Ishikawa (cell line): ENCODE data around the gene MTA1.
A peak's percentile ranks its signal among the peaks of the same experiment; 100 is the strongest.

Source experiments
- CEBPB ChIP-seq: IDR thresholded peaks from 2 replicates; pipeline ENCODE4 v1.6.1; 2012
- CREB1 ChIP-seq: IDR thresholded peaks from 2 replicates; pipeline ENCODE4 v1.6.1; 2012; ENCODE audit warnings: low read depth
- EGR1 ChIP-seq: IDR thresholded peaks from 2 replicates; pipeline ENCODE4 v1.6.1; 2012
- EP300 ChIP-seq: IDR thresholded peaks from 2 replicates; pipeline ENCODE4 v1.6.1; 2012; ENCODE audit warnings: borderline replicate concordance
- FOXM1 ChIP-seq: IDR thresholded peaks from 2 replicates; pipeline ENCODE4 v1.6.1; 2012; ENCODE audit warnings: low read depth, borderline replicate concordance
- NFIC ChIP-seq: IDR thresholded peaks from 2 replicates; pipeline ENCODE4 v1.6.1; 2012
- RAD21 ChIP-seq: IDR thresholded peaks from 2 replicates; pipeline ENCODE4 v1.6.1; 2012; ENCODE audit warnings: low read depth
- TAF1 ChIP-seq: IDR thresholded peaks from 2 replicates; pipeline ENCODE4 v1.6.1; 2012; ENCODE audit warnings: low read depth, mild to moderate bottlenecking
- TCF12 ChIP-seq: IDR thresholded peaks from 2 replicates; pipeline ENCODE4 v1.6.1; 2012; ENCODE audit warnings: low read depth
- TEAD4 ChIP-seq: IDR thresholded peaks from 2 replicates; pipeline ENCODE4 v1.6.1; 2012
- YY1 ChIP-seq: IDR thresholded peaks from 2 replicates; pipeline ENCODE4 v1.6.1; 2012; ENCODE audit warnings: low read depth
- ZBTB7A ChIP-seq: IDR thresholded peaks from 2 replicates; pipeline ENCODE4 v1.6.1; 2012; ENCODE audit warnings: low read depth
- TF ChIP-seq, protein P1 (sequence below): IDR thresholded peaks from 2 replicates; pipeline ENCODE4 v1.6.1; 2012
- TF ChIP-seq, protein P2 (sequence below): IDR thresholded peaks from 2 replicates; pipeline ENCODE4 v1.6.1; 2012
- TF ChIP-seq, protein P3 (sequence below): IDR thresholded peaks from 2 replicates; pipeline ENCODE4 v1.6.1; 2012; ENCODE audit warnings: low read depth, mild to moderate bottlenecking

MTA1 gene

DNA sequence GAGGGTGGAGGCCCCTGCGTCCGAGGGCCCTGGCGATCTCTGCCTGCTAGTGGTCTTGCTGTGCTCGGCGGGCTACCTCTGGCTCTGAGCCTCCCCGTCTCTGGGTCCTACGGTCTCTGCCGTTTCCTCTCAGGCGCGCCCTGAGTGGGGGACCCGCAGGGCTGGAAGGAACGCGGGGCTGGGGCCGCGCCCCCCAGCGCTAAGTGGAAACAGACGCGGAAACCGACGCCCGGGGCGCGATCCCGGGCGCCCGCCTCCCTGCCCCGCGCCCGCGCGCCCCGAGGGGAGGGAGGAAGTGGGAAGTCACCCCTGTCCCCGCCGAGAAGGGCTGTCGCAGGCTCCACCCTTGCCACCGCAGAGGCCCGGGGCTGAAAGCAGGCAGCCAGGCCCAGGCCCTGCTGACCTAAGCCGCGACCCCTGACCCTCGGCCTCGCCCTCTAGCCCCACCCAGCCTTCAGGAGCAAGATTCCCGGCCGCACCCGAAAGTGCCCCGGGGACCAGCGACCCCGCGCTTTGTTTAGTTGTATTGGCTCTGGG is 67.9 kb downstream of the MTA1 start:
- TF ChIP-seq, protein P1, sequence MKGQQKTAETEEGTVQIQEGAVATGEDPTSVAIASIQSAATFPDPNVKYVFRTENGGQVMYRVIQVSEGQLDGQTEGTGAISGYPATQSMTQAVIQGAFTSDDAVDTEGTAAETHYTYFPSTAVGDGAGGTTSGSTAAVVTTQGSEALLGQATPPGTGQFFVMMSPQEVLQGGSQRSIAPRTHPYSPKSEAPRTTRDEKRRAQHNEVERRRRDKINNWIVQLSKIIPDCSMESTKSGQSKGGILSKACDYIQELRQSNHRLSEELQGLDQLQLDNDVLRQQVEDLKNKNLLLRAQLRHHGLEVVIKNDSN = no peak
- no peak for TF ChIP-seq TAF1
- TF ChIP-seq, protein P2, sequence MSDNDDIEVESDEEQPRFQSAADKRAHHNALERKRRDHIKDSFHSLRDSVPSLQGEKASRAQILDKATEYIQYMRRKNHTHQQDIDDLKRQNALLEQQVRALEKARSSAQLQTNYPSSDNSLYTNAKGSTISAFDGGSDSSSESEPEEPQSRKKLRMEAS = no peak
- TF ChIP-seq CEBPB = no peak
- TF ChIP-seq, protein P3, sequence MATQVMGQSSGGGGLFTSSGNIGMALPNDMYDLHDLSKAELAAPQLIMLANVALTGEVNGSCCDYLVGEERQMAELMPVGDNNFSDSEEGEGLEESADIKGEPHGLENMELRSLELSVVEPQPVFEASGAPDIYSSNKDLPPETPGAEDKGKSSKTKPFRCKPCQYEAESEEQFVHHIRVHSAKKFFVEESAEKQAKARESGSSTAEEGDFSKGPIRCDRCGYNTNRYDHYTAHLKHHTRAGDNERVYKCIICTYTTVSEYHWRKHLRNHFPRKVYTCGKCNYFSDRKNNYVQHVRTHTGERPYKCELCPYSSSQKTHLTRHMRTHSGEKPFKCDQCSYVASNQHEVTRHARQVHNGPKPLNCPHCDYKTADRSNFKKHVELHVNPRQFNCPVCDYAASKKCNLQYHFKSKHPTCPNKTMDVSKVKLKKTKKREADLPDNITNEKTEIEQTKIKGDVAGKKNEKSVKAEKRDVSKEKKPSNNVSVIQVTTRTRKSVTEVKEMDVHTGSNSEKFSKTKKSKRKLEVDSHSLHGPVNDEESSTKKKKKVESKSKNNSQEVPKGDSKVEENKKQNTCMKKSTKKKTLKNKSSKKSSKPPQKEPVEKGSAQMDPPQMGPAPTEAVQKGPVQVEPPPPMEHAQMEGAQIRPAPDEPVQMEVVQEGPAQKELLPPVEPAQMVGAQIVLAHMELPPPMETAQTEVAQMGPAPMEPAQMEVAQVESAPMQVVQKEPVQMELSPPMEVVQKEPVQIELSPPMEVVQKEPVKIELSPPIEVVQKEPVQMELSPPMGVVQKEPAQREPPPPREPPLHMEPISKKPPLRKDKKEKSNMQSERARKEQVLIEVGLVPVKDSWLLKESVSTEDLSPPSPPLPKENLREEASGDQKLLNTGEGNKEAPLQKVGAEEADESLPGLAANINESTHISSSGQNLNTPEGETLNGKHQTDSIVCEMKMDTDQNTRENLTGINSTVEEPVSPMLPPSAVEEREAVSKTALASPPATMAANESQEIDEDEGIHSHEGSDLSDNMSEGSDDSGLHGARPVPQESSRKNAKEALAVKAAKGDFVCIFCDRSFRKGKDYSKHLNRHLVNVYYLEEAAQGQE = no peak
- TF ChIP-seq FOXM1 = no peak
- TF ChIP-seq EGR1 = no peak
- no peak for TF ChIP-seq YY1
- no peak for TF ChIP-seq TCF12
- TF ChIP-seq TEAD4 = no peak
- no peak for TF ChIP-seq EP300
- no peak for TF ChIP-seq RAD21
- no peak for TF ChIP-seq CREB1
- no peak for TF ChIP-seq ZBTB7A
- TF ChIP-seq NFIC = no peak

DNA sequence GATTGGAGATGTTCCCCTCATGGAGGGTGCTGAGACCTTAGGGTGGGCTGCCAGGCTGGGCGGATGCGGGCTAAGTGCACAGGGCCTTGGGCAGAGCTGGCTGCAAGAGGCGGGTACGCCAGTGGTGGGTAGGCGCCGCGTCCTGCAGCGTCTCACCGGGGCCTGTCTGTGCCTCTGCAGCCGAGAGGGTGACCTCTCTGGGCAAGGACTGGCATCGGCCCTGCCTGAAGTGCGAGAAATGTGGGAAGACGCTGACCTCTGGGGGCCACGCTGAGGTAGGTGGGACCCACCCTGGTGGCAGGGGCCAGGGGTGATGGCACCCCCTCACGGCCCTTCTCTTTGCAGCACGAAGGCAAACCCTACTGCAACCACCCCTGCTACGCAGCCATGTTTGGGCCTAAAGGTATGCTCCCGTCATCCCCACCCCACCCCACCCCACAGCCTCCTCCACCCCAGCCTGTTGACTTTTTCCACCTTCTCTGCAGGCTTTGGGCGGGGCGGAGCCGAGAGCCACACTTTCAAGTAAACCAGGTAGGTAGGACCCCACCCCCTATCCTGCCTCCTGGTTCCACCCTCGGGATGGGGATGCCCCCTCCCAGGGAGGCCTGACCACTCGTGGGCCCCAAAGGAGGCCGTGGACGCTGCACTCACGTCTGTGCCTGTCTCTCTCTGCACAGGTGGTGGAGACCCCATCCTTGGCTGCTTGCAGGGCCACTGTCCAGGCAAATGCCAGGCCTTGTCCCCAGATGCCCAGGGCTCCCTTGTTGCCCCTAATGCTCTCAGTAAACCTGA is 68.6 kb downstream of the MTA1 start:
- TF ChIP-seq EGR1 (no peak), NFIC (no peak), RAD21 (peak; percentile 31; the same call in 1 of the 2 replicates), ZBTB7A (no peak), EP300 (no peak)
- TF ChIP-seq, protein P1 = no peak

DNA sequence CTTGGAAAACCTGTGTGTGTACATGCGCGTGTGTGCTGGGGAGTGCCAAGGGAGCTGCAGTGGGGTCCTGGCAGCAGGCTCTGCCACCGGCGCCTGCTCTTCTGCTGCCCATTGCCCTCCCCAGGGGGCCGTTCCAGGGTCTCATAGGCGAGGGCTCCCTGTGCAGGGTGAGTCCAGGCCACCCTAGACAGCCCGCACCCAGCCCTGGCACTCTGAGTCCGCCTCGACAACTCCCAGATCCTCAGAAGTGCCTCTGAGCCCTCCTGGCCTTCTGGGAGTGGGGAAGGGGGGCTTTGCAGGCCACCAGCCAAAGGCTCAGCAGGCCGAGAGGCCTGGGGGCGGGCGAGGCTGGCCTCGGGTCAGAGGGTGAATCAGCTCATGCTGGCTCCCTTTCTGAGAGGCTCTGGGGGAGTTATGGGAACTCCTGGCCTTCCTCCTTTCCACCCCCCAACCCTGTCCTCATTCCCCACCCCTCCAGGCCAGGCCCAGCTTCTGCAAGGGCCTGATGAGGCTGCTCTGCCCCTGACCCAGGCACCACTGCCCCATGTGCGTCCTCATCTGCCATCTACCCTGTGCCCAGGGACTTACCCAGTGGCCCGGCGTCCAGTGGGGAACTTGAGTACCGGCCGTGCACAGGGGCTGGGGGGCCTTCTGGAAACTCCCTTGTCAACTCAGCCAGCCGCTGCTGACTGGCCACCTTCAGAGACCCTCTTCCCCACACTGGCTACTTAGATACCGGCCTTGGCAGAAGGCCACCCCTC is 69.3 kb downstream of the MTA1 start:
- TF ChIP-seq CREB1 = no peak
- no peak for TF ChIP-seq TEAD4

DNA sequence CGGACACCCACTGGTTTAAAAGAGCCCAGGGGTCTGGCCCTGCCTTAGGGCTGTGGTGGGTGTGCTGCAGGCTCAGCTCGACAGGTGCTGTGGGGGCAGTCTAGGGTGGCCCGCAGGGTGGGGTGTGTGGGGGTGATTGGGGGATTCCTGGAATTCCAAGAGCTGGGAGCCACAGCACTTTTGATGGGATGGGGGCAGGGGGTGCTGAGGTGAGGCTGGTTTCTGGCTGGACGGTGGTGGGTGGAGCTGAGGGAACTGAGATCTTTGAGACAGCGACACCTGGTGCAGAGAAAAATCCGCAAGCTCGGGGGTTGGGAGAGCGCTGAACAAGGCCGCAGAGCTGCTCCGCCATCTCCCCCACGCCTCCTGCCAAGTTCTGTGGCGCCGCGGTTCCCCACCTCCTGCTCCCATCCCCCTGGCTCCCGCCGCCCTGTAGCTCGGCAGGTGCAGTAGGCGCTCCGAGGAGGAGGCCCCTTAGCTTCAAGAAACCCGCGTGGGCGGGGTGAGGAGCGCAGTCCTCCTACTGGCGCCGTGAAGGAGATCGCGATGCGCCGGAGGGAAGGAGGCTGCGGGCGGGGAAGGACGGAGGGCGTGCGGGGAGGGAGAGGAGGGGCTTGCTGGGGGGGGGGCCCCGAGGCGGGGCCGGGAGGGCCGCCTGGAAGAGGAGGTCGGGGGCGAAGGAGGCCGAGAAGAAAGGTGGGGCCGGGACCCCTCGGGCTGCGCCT is 70.1 kb downstream of the MTA1 start:
- TF ChIP-seq YY1 (peak; percentile 66), ZBTB7A (peak; percentile 75), EP300 (no peak), TAF1 (no peak), EGR1 (peak; percentile 81), FOXM1 (no peak), RAD21 (peak; percentile 68), NFIC (peak; percentile 60), CEBPB (no peak), TEAD4 (peak; percentile 41), CREB1 (no peak), TCF12 (peak; percentile 80)
- TF ChIP-seq, protein P3 = no peak
- TF ChIP-seq, protein P1 = no peak
- TF ChIP-seq, protein P2 = peak; percentile 63

DNA sequence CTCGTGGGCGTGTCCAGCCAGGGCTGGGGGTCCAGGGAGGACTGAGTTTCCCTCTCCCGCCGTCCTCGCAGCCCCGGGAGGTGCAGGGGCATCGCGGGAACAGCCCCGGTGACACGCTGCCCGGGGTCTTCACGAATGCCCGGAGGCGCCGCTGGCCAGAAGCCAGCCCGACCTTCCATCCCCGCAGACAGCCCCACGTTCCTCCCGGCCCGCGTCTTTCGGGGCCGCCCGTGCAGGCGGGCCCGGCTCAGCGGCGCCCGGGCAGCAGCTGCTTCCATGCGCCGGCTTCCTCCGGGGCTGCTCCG is 70.6 kb downstream of the MTA1 start:
- TF ChIP-seq ZBTB7A (peak; percentile 42), EGR1 (no peak), TCF12 (no peak)
